Rectal smooth muscle tissue (tissue), 1 donor: ENCODE results near the gene GBX1.

Source experiments
- H3K27ac ChIP-seq: one replicate; pipeline ENCODE4 v1.7.0; 2013; ENCODE audit warnings: low read depth, low read length, inconsistent platforms
- H3K27me3 ChIP-seq: one replicate; pipeline ENCODE4 v1.7.0; 2013; ENCODE audit warnings: low read length; ENCODE audit not compliant: control insufficient read depth, insufficient read depth
- H3K36me3 ChIP-seq: one replicate; pipeline ENCODE4 v1.7.0; 2013; ENCODE audit warnings: low read length; ENCODE audit not compliant: control insufficient read depth, insufficient read depth
- H3K4me1 ChIP-seq: one replicate; pipeline ENCODE4 v1.7.0; 2013; ENCODE audit warnings: low read length; ENCODE audit not compliant: control insufficient read depth, insufficient read depth
- H3K4me3 ChIP-seq: one replicate; pipeline ENCODE4 v1.7.0; 2013; ENCODE audit warnings: low read length
- H3K9ac ChIP-seq: one replicate; pipeline ENCODE4 v1.7.0; 2013; ENCODE audit warnings: low read length

The GBX1 gene

GRCh38 chr7:151152643-151153513, 14.6 kb downstream of the GBX1 start:
- H3K36me3 ChIP-seq: no peaks in the 10 kb centered on the region
- no peaks in the 10 kb centered on the region for H3K27me3 ChIP-seq
- no peak overlapping the region for H3K9ac ChIP-seq
- no peak overlapping the region for H3K27ac ChIP-seq
- H3K4me1 ChIP-seq: no peaks in the 10 kb centered on the region
- no peak overlapping the region for H3K4me3 ChIP-seq

GRCh38 chr7:151150388-151150787, 17.1 kb downstream of the GBX1 start:
- no peak overlapping the region for H3K27ac ChIP-seq
- no peaks in the 10 kb centered on the region for H3K27me3 ChIP-seq
- H3K4me3 ChIP-seq: no peak overlapping the region
- H3K36me3 ChIP-seq: no peaks in the 10 kb centered on the region
- H3K9ac ChIP-seq: no peak overlapping the region
- H3K4me1 ChIP-seq: no peaks in the 10 kb centered on the region

GRCh38 chr7:151148319-151149259, 18.9 kb downstream of the GBX1 start:
- Histone ChIP-seq H3K36me3 (peaks cover 9% of the 10 kb centered on the region), H3K4me3 (no peak overlapping the region), H3K27me3 (no peaks in the 10 kb centered on the region), H3K9ac (no peak overlapping the region), H3K4me1 (no peaks in the 10 kb centered on the region), H3K27ac (no peak overlapping the region)

- Histone ChIP-seq H3K27me3 (no peaks in the 10 kb centered on the region), H3K9ac (no peak overlapping the region), H3K27ac (no peak overlapping the region), H3K4me3 (no peak overlapping the region), H3K4me1 (no peaks in the 10 kb centered on the region), H3K36me3 (peaks cover 9% of the 10 kb centered on the region)
Observed at GRCh38 chr7:151146761-151147160, 20.7 kb downstream of the GBX1 start.

GRCh38 chr7:151144387-151144786, 23.1 kb downstream of the GBX1 start:
- no peak overlapping the region for H3K4me3 ChIP-seq
- H3K36me3 ChIP-seq: peaks cover 15% of the 10 kb centered on the region
- H3K9ac ChIP-seq: no peak overlapping the region
- H3K27me3 ChIP-seq: no peaks in the 10 kb centered on the region
- no peaks in the 10 kb centered on the region for H3K4me1 ChIP-seq
- H3K27ac ChIP-seq: no peak overlapping the region

GRCh38 chr7:151143261-151144015, 24.1 kb downstream of the GBX1 start:
- Histone ChIP-seq H3K4me1 (no peaks in the 10 kb centered on the region), H3K4me3 (no peak overlapping the region), H3K9ac (no peak overlapping the region), H3K36me3 (peaks cover 15% of the 10 kb centered on the region), H3K27me3 (no peaks in the 10 kb centered on the region), H3K27ac (no peak overlapping the region)

DNA sequence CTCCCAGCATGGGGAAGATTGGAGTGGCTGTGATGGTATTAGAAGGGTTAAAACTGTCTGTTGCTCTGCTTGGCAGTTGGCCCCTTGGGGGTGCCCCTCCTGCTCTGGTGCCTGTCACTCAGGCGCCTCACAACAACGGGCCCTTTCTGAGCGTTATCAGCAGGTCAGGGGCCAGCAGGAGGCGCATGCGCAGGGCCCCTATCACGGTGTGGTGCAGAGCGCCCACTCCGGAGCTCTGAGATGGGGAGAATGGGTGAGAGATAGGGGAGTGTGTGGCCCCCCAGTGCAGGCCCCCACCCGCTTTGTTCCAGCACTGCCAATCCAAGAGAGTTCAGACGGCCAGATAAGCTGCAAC, 24.8 kb downstream of the GBX1 start:
- Histone ChIP-seq H3K36me3 (peaks cover 15% of the 10 kb centered on the region), H3K27ac (no peak overlapping the region), H3K27me3 (no peaks in the 10 kb centered on the region), H3K9ac (no peak overlapping the region), H3K4me1 (no peaks in the 10 kb centered on the region), H3K4me3 (no peak overlapping the region)

- H3K27me3 ChIP-seq: no peaks in the 10 kb centered on the region
- H3K27ac ChIP-seq: no peak overlapping the region
- no peak overlapping the region for H3K9ac ChIP-seq
- H3K36me3 ChIP-seq: peaks cover 15% of the 10 kb centered on the region
- H3K4me1 ChIP-seq: no peaks in the 10 kb centered on the region
- H3K4me3 ChIP-seq: no peak overlapping the region
Observed at GRCh38 chr7:151141855-151142685, 25.4 kb downstream of the GBX1 start.

DNA sequence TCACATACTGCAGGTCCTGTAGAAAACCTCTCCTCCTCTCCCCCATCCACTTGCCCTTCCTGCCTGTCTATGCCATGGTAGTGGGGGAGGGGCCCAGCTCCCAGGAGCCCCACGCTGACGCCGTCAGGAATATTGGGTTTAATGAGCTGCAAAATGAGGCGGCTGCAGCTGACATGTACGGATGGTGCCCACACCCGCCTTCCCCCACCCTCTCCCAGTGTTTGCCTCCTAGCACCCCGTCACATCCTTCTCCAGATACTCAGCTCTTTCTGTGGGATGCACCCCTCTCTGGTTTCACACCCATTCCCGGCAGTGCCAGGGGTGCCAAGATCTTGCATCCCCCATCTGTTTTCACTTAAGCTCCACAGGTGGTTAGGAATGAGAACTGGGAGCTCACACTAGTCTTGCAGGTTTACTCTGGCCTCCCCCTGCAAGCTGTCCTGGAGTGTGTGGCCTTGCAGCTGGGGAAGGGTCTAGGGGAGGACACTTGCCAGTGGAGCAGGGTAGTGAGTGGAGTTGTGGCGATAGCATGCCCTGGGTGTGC, 26.1 kb downstream of the GBX1 start:
- H3K27me3 ChIP-seq: no peaks in the 10 kb centered on the region

DNA sequence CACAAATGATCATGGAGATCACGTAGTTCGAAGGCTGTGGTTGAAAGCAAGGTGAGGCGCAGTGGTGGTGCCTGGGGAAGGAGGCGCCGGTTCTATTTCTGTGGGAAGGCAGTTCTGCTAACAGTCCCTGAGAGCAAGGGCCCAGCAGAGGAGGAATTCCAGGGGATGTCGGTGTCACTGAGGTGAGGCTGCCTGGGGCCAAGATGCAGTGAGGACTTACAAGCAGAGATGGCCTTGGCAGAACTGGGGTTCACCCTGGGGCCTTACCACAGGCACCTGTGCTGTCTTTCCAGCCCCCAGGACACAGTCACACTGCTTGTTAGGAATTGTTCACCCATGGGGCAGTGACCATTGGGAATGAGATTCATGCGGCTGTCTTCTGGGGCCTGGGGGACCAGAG, 26.7 kb downstream of the GBX1 start:
- Histone ChIP-seq H3K27ac (no peak overlapping the region), H3K9ac (no peak overlapping the region), H3K36me3 (peaks cover 17% of the 10 kb centered on the region), H3K4me1 (no peaks in the 10 kb centered on the region), H3K27me3 (no peaks in the 10 kb centered on the region), H3K4me3 (no peak overlapping the region)

More for the DNA sequence above, 26.1 kb downstream of the GBX1 start:
- H3K36me3 ChIP-seq: peaks cover 15% of the 10 kb centered on the region
- no peak overlapping the region for H3K27ac ChIP-seq
- H3K9ac ChIP-seq: no peak overlapping the region
- no peaks in the 10 kb centered on the region for H3K4me1 ChIP-seq
- H3K4me3 ChIP-seq: no peak overlapping the region

DNA sequence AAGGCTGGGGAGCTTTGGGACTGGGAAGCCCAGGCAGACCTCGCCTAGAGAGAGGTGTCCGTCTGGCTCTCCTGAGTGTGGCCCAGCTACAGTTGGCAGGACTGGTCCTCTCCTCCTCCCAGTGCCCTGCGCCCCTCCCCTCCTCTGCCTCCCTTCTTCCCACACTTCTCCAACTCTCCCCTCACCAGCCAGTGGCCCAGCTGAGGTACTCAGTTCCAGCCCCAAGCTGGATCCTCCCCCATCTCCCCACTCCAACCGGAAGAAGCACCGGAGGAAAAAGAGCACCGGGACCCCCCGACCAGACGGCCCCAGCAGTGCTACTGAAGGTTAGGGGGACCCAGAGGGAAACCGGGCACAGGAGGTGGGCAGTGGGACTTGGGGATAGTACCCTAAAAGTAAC, 27.7 kb downstream of the GBX1 start:
- Histone ChIP-seq H3K4me1 (no peaks in the 10 kb centered on the region), H3K27ac (no peak overlapping the region), H3K36me3 (peaks cover 24% of the 10 kb centered on the region), H3K9ac (no peak overlapping the region), H3K27me3 (no peaks in the 10 kb centered on the region), H3K4me3 (no peak overlapping the region)
